Measurements from ENCODE around the gene PNPLA3.

DNA sequence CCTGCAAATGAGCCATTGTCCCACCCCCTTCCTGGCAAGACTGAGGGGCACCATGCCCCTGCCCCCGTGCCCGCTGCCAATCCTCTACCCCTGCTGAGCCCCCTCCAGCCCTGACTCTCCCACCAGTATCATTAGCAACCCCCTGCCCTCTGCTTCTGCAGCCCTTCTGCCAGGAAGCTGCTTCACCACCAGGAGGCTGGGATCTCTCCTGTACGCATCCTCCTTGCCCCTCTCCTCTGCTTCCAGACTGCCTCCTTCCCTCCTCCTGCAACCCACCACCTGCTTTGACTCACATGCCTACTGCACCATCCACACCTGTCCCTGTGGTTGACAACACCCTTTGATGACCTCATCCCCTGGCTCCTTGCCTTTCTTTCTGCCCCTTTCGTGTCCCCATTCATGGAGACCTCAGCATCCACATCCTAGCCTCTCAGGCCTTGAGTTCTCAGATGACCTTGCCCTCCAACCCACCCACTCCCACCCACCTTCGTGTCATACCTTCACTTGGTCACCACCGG, 13.4 kb upstream of the PNPLA3 start:
- TF ChIP-seq, protein P1, sequence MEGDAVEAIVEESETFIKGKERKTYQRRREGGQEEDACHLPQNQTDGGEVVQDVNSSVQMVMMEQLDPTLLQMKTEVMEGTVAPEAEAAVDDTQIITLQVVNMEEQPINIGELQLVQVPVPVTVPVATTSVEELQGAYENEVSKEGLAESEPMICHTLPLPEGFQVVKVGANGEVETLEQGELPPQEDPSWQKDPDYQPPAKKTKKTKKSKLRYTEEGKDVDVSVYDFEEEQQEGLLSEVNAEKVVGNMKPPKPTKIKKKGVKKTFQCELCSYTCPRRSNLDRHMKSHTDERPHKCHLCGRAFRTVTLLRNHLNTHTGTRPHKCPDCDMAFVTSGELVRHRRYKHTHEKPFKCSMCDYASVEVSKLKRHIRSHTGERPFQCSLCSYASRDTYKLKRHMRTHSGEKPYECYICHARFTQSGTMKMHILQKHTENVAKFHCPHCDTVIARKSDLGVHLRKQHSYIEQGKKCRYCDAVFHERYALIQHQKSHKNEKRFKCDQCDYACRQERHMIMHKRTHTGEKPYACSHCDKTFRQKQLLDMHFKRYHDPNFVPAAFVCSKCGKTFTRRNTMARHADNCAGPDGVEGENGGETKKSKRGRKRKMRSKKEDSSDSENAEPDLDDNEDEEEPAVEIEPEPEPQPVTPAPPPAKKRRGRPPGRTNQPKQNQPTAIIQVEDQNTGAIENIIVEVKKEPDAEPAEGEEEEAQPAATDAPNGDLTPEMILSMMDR (IDR thresholded peaks at IDR 0.05), result no peak
- TF ChIP-seq POLR2A (IDR thresholded peaks at IDR 0.05), result no peak

All from uterus (tissue), 2 donors.